ENCODE data around the gene ABCC1. TPM values are rescaled to one million over a fixed set of nuclear protein-coding genes. Genes with fewer than 3 reads are reported as not detected.

Gene ABCC1
- total and polyA plus RNA-seq, 2 experiments from 2014 or later = 7.0 to 9.3 TPM

- DNase-seq (ENCODE audit: low spot score) = no peak
- Histone ChIP-seq H3K79me2 (peaks cover 25% of the 10 kb centered on the region), H3K27ac (no peak overlapping the region), H4K20me1 (ENCODE audit: insufficient read depth, poor library complexity, severe bottlenecking) (no peaks in the 10 kb centered on the region), H2AFZ (no peak overlapping the region), H3K36me3 (replicated peaks; ENCODE audit: insufficient read depth, low read depth) (no peaks in the 10 kb centered on the region), H3K4me2 (no peak overlapping the region), H3K9me3 (ENCODE audit: low read depth) (no peaks in the 10 kb centered on the region), H3K27me3 (no peaks in the 10 kb centered on the region), H3K4me3 (no peak overlapping the region), H3K9me2 (replicated peaks; ENCODE audit: insufficient read depth) (no peaks in the 10 kb centered on the region), H3K4me1 (ENCODE audit: insufficient read depth) (peaks cover 3% of the 10 kb centered on the region)
- 94% methylated on average over 2 of the region's 2 CpGs for WGBS (ENCODE audit: low lambda C conversion rate, missing lambda C conversion rate)
- no peak for TF ChIP-seq CTCF (IDR thresholded peaks at IDR 0.05; ENCODE audit: poor library complexity)
Observed at GRCh38 chr16:15974057-15974456, 24.6 kb downstream of the ABCC1 start.

DNA sequence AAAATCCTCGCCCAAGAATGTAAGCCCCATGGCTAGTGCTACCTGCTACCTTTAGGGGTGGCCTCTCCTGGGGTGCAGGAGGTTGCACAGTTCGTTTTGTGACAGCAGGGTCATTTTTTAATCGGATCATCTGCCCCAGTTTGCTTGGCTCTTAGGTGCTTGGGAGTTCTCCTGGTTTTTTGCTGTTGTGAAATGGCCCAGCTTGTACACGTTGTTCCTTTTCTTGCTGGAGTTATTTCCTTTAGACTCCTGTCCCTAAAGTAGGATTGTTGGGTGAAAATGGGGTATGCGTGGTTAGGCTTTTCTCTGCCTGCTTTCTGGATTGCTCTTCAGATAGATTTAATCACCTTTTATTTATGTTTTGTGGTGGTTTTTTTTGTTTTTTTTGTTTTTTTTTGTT lies 25.8 kb downstream of the ABCC1 start:
- Histone ChIP-seq H3K36me3 (replicated peaks; ENCODE audit: insufficient read depth, low read depth) (no peaks in the 10 kb centered on the region), H4K20me1 (ENCODE audit: insufficient read depth, poor library complexity, severe bottlenecking) (no peaks in the 10 kb centered on the region), H3K4me3 (no peak overlapping the region), H3K4me1 (ENCODE audit: insufficient read depth) (peaks cover 3% of the 10 kb centered on the region), H3K4me2 (no peak overlapping the region), H3K79me2 (peaks cover 25% of the 10 kb centered on the region), H3K27ac (peak overlapping the region; percentile 43), H3K27me3 (no peaks in the 10 kb centered on the region), H3K9me2 (replicated peaks; ENCODE audit: insufficient read depth) (no peaks in the 10 kb centered on the region), H2AFZ (no peak overlapping the region), H3K9me3 (ENCODE audit: low read depth) (no peaks in the 10 kb centered on the region)
- no peak for TF ChIP-seq CTCF (IDR thresholded peaks at IDR 0.05; ENCODE audit: poor library complexity)
- no peak for TF ChIP-seq EZH2phosphoT487 (IDR thresholded peaks at IDR 0.05; ENCODE audit: low read depth, severe bottlenecking, unreplicated experiment)
- DNase-seq (ENCODE audit: low spot score) = no peak
- WGBS (ENCODE audit: low lambda C conversion rate, missing lambda C conversion rate) = 89% methylated on average over 5 of the region's 5 CpGs

DNA sequence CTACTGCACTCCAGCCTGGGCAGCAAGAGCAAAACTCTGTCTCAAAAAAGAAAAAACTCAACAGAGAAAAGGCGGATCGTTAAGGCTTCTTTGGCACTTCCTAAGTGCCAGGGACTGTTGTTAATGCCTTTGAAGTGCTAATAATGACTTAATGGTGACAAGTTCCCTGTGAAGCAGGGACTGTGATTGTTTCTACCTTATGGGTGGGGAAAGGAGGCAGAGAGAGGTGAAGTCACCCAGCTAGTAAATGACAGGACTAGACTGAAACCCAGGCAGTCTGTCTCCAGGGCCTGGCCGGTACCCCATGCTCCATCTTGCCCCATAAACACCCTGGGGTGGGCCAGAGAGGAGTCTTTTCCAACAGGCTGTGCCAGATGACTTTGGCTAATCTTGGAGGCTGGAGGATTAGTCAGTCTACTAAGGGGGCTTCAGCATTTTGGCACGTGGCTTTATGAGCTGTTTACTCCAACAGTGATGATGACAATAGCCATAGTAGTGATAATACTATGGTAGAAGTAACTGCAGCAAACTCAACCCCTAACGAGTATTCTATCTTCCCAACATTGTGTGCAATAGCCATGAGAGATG lies 26.9 kb downstream of the ABCC1 start:
- no peaks in the 10 kb centered on the region for H4K20me1 ChIP-seq (ENCODE audit: insufficient read depth, poor library complexity, severe bottlenecking)
- H3K9me3 ChIP-seq (ENCODE audit: low read depth) = no peaks in the 10 kb centered on the region
- no peak for DNase-seq (ENCODE audit: low spot score)
- H3K79me2 ChIP-seq = peaks cover 17% of the 10 kb centered on the region
- peak overlapping the region; percentile 76 for H3K27ac ChIP-seq
- peaks cover 3% of the 10 kb centered on the region for H3K4me1 ChIP-seq (ENCODE audit: insufficient read depth)
- 57% methylated on average over 5 of the region's 5 CpGs for WGBS (ENCODE audit: low lambda C conversion rate, missing lambda C conversion rate)
- no peaks in the 10 kb centered on the region for H3K36me3 ChIP-seq (replicated peaks; ENCODE audit: insufficient read depth, low read depth)
- no peaks in the 10 kb centered on the region for H3K27me3 ChIP-seq
- H3K9me2 ChIP-seq (replicated peaks; ENCODE audit: insufficient read depth) = no peaks in the 10 kb centered on the region
- H2AFZ ChIP-seq = no peak overlapping the region
- no peak overlapping the region for H3K4me3 ChIP-seq
- TF ChIP-seq EZH2phosphoT487 (IDR thresholded peaks at IDR 0.05; ENCODE audit: low read depth, severe bottlenecking, unreplicated experiment) (no peak), EZH2 (IDR thresholded peaks at IDR 0.05; ENCODE audit: borderline replicate concordance) (no peak), CTCF (IDR thresholded peaks at IDR 0.05; ENCODE audit: poor library complexity) (no peak)
- H3K4me2 ChIP-seq = no peak overlapping the region
